ENCODE data around the gene LRRC75A. TPM values are rescaled to one million over a fixed set of nuclear protein-coding genes. Genes with fewer than 3 reads are reported as not detected.

Gene LRRC75A
- total RNA-seq, 1 experiment from 2014 or later = 10.1 TPM

DNA sequence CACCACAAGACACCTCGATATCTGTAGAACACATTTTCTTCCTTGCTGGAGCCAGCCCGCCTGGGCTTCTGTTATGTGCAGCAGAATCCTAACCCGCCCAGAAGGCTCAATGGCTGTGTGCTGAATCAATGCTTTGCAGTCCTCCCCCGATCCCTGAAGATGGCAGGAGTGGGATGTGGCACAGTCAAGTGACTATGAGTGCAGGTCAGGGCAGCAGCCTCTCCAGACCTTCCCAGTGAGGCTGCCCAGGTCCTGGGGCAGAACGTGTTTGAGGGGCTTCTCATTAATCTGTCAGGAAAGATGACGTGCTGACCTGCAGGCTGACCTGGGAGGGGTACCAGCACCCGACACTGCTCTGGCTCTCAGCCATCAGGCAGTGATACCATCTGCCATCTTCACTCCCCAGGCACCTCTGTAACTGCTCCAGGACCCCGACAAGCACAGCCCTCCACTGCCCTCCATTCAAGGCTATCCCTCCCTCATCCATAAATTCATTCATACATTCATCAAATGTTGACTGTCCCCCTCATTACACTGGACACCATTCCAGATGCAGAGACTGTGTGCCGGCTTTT lies 35.2 kb downstream of the LRRC75A start:
- H2AK5ac ChIP-seq (ENCODE audit: insufficient read length, low read length) = no peak overlapping the region
- no peak overlapping the region for H2AFZ ChIP-seq (ENCODE audit: low read length)
- H3K4ac ChIP-seq (ENCODE audit: low read depth, low read length) = no peak overlapping the region
- no peaks in the 10 kb centered on the region for H4K20me1 ChIP-seq (ENCODE audit: control insufficient read depth, insufficient read depth, insufficient read length)
- H3T11ph ChIP-seq (ENCODE audit: low read length) = no peak overlapping the region
- no peak overlapping the region for H3K56ac ChIP-seq (ENCODE audit: insufficient read length, low read depth, low read length)
- H3K79me2 ChIP-seq (ENCODE audit: insufficient read depth, low read length) = no peaks in the 10 kb centered on the region
- TF ChIP-seq, protein P1, sequence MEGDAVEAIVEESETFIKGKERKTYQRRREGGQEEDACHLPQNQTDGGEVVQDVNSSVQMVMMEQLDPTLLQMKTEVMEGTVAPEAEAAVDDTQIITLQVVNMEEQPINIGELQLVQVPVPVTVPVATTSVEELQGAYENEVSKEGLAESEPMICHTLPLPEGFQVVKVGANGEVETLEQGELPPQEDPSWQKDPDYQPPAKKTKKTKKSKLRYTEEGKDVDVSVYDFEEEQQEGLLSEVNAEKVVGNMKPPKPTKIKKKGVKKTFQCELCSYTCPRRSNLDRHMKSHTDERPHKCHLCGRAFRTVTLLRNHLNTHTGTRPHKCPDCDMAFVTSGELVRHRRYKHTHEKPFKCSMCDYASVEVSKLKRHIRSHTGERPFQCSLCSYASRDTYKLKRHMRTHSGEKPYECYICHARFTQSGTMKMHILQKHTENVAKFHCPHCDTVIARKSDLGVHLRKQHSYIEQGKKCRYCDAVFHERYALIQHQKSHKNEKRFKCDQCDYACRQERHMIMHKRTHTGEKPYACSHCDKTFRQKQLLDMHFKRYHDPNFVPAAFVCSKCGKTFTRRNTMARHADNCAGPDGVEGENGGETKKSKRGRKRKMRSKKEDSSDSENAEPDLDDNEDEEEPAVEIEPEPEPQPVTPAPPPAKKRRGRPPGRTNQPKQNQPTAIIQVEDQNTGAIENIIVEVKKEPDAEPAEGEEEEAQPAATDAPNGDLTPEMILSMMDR (conservative IDR thresholded peaks at IDR 0.05) = peak; percentile 34; the same call in 2 of the 3 replicates
- no peak overlapping the region for H3K4me3 Mint-ChIP-seq
- H3K27ac ChIP-seq (ENCODE audit: insufficient read length, low read depth, low read length) = no peak overlapping the region
- peak overlapping the region in 2 of 3 experiments; percentile 6 to 83; a peak in 2 of 7 replicates for H3K27ac Mint-ChIP-seq
- H2BK120ac ChIP-seq (ENCODE audit: low read depth, low read length, poor library complexity, severe bottlenecking) = no peak overlapping the region
- H3K14ac ChIP-seq (ENCODE audit: insufficient read depth, low read length) = no peak overlapping the region
- no CpG with 5 or more reads among the region's 9 CpGs for WGBS (ENCODE audit: extremely low coverage, insufficient read length, low lambda C conversion rate)
- H3K23me2 ChIP-seq (ENCODE audit: insufficient read length, low read depth, low read length, poor library complexity, severe bottlenecking) = no peaks in the 10 kb centered on the region
- no peak overlapping the region for H2BK5ac ChIP-seq (ENCODE audit: insufficient read length, low read length)
- no peak overlapping the region for H3K4me2 ChIP-seq (ENCODE audit: insufficient read depth, insufficient read length, low read length)
- DNase-seq = peak; percentile 73
- no peaks in the 10 kb centered on the region for H3K27me3 ChIP-seq (ENCODE audit: insufficient read depth, low read length)
- no peak overlapping the region for H2BK15ac ChIP-seq (ENCODE audit: low read depth, low read length)
- no peaks in the 10 kb centered on the region for H3K9me3 ChIP-seq (ENCODE audit: control insufficient read depth, low read depth, low read length)
- no peaks in the 10 kb centered on the region; the same call in 1 of the 2 replicates for H3K27me3 Mint-ChIP-seq (ENCODE audit: low read depth)
- H2BK12ac ChIP-seq (ENCODE audit: insufficient read length, low read depth, low read length) = no peak overlapping the region
- no peak overlapping the region for H4K5ac ChIP-seq (ENCODE audit: insufficient read length, low read depth, low read length)
- H4K8ac ChIP-seq (replicated peaks; ENCODE audit: insufficient read length, low read depth, low read length) = no peak overlapping the region
- no peak overlapping the region for H4K91ac ChIP-seq (ENCODE audit: insufficient read length, low read depth, low read length)
- no peaks in the 10 kb centered on the region for H3K79me1 ChIP-seq (ENCODE audit: insufficient read depth, low read depth, low read length, poor library complexity, severe bottlenecking)
- peaks cover 29 to 32% of the 10 kb centered on the region in 2 experiments for H3K4me1 Mint-ChIP-seq
- H3K23ac ChIP-seq (ENCODE audit: insufficient read length, low read depth, low read length) = no peak overlapping the region
- no peak overlapping the region for H3K18ac ChIP-seq (ENCODE audit: insufficient read length, low read depth, low read length)
- H3K9me3 Mint-ChIP-seq = no peaks in the 10 kb centered on the region
- peaks cover 2 to 20% (median 14%) of the 10 kb centered on the region in 3 experiments; a peak in 6 of 7 replicates for H3K36me3 Mint-ChIP-seq (ENCODE audit: insufficient read depth in 1 of 3, low read depth in 3 of 3)
- H3K4me1 ChIP-seq (ENCODE audit: insufficient read depth, low read length) = peaks cover 5% of the 10 kb centered on the region
- H3K9ac ChIP-seq (ENCODE audit: extremely low read depth, insufficient read length, low read length) = no peak overlapping the region
- no peak overlapping the region for H2BK20ac ChIP-seq (ENCODE audit: low read depth, low read length, poor library complexity, severe bottlenecking)
